ENCODE measurements around the gene CHGA.

The CHGA gene

DNA sequence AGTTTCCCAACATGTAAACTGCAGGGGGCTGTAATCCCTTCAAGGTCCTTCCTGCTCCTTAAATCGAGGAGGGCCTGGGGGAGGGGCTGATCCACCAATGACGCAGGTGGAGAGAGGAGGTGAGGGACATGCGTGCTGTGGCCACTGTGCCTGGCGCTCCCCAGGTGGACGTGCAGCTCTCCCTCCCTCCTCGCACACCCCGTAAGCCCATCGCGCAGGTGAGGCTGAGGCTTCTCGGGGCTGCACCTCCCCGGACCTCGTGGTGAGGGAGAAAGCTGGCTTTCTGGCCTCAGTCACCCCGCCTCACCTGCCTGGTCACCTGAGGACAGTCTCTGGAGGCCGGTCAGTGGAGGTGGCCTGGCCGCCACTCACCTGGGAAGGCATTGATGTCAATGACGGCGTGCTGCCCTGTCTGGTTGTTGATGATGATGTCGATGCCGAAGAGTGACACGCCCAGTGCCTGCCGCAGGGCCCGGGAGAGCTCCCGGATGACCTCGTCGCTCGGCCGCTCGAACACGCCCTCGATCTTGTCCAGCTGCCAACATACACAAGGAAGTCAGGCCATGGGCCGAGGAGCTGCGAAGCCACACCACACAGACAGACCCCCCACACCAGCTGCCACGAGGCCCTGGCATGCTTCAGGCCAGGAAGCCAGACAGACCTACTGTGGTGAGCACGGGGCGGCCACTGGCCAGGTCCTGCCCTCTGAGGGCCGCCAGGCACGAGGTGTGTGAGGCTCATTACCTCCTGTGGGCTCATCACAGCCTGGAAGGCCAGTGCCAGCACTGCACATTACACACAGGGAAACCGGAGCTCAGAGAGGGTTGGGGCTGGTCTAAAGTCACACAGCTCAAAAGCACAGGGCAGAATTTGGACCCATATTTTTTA lies 23.3 kb downstream of the CHGA start:
- DNase-seq: no peak

DNA sequence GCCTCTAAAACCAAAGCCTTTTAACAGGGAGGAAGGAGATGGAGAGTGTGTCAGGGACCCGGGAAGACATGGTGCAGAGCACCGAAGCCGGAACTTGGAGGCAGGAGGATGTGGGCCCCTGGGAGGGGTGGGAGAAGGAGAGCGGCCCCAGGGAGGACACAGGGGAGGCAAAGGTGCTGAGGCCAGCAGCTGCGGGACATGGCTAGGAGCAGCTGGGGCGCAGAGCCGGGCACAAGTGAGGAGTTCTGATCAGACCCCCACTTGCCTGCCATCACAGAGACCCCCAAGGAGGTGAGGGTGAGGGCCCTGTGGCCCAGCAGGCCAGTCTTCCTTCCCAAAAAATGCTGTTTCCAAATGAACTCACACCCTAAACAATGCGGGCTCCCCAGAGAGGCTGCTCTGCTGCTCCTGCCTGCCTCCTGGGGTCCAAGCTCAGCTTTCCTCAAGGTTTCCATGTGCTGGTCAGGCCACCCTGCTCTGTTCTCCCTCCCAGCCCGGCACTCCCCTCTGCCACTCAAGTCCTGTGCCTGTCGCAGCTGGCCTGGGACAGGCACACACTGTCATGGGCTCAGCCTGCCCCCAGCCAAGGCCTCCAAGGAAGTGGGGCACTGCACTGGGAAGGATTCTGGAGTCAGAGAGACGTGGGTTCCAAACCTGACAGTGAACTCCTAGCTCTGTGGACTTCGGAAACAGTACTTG lies 24.0 kb downstream of the CHGA start:
- DNase-seq: no peak

GRCh38 chr14:92948647-92949046 lies 25.7 kb downstream of the CHGA start:
- no peak for DNase-seq

- DNase-seq: no peak
These were observed 26.7 kb downstream of the CHGA start for GRCh38 chr14:92949496-92950192.

GRCh38 chr14:92950193-92950540 lies 27.2 kb downstream of the CHGA start:
- DNase-seq: no peak

DNA sequence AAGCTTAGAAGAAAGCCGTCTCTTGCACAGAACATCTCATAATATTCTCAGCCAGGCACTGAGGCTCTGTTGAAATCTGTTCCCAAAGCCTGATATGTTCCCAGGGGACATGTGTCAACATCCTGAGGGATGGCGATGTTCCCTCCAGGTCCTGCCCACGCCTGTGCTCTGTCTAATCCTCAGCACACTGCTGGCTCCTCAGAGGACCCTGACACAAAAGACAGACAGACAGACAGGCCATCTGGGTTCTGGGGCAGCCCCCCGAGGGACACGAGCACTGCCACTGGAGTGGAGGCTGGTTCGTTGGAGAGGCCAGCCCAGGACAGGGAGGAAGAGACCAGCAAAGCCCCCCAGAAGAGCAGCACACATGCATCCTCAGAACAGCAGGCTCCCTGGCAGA lies 27.8 kb downstream of the CHGA start:
- DNase-seq: no peak

DNA sequence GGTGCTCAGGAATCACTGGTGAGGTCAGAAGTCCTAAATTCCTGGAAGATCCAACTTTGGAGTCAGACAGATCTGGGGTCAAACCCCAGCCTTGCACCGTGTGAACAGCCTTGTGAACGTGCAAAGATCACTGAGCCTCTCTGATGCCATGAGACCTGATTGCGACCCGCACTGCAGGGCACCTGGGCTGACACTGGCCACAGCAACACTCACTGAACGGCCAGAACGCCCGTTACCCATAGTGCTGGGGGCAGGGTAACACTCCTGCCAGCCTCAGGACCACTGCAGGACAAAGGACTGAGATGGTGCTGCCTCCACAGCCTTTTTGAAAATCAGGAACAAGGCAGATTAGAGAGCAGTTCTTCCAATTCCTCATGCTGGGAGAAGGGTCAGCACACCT lies 28.3 kb downstream of the CHGA start:
- DNase-seq: no peak

DNA sequence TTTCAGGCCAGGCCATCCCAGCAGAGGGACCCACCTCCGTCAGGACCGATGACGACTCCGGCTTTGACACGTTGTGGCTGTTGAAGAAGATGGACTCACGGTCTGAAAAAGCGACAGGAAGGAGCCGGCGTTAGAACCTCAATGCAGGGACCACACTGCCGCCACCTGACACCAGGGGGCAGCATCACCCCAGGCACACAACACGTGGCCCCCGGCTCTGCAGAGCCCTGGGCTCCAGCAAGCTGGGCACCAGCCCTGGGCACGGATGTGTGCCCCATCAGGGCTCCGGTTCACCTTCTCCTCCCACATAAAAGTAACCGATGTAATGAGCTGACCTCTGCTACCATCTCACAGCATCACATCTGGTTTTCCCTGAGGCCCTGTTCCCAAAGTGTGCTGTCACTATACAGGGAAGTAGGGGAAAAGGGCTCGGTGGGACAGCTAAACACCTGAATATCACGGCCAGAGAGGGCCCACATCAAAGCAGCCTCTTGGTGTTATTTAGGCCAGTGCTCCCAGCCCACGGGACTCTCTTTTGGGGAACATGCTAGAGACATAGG lies 29.0 kb downstream of the CHGA start:
- peak in 1 of 2 experiments; percentile 24 for DNase-seq

- DNase-seq: no peak
These were observed 29.7 kb downstream of the CHGA start for GRCh38 chr14:92952481-92953298.

DNA sequence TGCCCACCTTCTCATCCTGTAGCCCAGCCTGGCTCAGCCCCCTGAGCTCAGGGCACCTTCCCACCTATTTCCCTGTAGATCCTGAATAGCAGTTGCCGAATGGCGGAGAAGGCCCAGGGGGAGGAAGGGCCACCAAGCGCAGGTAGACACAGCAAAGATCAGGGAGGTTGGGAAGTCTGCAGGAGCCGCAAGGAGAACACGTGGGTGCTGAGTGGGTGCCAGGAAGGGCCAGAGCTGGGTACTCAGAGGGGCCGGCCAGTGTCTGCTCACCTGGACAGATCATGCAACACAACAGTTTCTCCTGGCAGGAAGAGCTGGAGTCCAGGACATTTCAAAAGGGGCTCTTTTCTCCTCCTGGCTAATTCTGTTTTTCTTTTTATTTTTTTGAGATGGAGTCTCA lies 30.6 kb downstream of the CHGA start:
- DNase-seq: no peak

DNA sequence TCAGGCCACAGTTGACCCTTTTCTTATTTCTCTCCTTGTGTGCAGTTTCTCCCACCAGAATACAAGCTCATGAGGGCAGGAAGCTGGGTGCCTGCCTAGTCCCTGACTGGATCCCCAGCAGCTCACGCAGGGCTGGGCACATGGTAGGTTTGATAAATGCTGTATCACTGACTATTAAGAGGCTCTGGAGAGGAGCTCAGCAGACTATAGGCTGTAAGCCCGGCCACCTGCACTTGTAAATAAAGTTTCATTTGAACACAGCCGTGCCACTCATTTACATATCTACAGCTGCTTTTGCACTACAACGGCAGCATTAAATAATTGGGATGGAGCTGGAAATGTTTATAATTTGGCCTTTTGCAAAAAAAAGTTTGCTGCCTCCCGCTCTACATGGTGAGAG lies 32.0 kb downstream of the CHGA start:
- no peak for DNase-seq

GRCh38 chr14:92955381-92955780 lies 32.4 kb downstream of the CHGA start:
- DNase-seq: no peak

DNA sequence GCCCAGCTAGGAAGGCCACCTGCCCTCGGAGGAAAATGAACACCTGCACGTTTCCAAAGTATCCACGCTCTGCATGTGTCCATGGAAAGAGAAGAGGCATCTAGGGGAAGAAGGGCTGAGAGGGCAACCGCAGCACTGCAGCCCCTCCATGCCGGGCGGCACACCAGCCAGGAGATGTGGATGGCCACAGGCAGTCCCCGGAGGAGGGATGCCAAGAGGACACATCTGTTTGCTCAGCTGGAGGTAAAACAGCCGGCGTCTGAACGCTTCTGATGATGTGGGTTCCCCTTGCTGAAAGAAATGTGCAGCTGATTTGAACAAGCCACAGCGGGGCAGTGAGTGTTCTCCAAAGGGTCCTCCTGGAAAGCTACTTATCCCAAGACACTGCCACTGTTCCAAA lies 34.0 kb downstream of the CHGA start:
- no peak for DNase-seq

GRCh38 chr14:92958373-92959188 lies 35.6 kb downstream of the CHGA start:
- DNase-seq: no peak

GRCh38 chr14:92959189-92959531 lies 36.2 kb downstream of the CHGA start:
- DNase-seq: no peak

- no peak for DNase-seq
These were observed 37.1 kb downstream of the CHGA start for GRCh38 chr14:92959761-92960680.

DNA sequence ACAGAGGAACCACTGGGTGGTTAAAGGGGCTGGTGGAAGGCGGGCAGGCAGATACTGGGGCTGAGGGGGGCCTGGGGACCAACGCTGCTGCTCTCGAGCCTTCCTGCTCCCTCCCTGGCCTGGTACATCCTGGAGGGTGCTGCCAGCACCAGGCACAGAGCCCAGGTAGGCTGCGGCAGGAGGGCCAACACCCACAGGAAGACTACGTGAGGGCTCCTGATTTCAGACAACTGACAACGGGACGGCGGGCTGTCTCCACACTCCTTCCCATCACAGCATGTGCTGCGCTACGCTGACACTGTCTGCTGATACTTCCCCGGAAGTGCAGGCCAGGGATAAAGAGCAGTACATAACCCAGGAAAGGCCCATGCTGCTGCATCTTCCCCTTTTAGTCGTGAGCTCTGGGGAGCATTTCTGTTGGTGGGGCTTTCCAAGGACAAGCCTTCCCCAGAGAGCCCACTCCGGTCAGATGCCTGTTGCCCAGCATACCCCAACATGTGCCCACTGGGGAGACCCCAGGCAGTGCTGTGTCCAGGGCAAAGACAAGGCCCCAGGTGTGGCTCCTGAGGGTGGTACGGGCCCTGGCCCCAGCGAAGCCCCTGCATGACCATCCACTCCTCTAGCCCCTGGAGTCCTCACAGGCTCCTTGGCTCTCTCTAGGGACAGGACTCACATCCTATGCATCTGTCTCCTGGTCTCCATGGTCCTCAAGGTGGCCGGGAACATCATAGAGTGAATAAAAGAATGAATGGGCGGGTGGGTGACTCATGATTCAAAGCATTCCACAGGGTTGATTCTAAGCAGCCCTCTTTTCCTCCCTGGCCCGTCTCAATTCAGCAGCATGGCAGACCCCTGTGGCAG lies 38.0 kb downstream of the CHGA start:
- no peak for DNase-seq

GRCh38 chr14:92961567-92961855 lies 38.6 kb downstream of the CHGA start:
- no peak for DNase-seq

DNA sequence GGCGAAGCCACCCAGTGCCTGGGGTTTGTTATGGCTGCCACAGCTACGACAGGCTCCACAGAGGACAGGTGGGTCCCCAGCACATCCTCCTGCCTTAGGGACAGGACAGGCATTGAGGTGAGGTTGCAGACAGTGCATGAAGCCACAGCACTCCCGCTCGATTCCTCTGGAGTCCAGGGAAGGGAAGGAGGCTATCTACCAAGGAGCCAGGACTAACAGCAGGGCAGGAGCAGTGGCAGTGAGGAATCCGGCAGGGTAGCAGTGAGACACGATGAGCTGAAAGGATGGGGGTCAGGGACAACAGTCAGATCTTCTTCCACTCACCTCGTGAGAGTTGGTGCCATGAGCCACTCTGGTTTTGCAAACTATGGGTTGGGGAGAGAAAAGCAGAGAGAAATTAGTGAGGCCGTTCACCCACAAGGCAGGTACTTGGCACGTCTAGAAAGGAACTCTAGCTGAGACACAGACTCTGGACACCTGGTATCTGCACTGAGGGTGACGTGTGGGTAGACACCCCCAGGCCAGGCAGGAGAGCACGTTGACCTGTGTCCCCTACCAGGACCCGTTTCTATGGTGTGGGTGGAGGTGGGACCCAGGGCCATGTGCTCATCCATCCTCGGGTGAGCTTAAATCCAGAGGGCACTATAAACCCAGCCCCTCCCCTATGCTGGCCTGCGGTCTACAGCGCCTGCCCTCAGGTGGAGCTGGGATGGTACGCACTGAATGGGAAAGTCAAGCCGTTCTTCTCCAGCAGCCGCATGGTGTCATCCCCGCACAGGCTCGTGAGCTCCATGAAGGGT lies 39.3 kb downstream of the CHGA start:
- no peak for DNase-seq
